ENCODE data around the gene YIPF3. TPM values are rescaled to one million over a fixed set of nuclear protein-coding genes. Genes with fewer than 3 reads are reported as not detected.

Gene YIPF3
- polyA plus RNA-seq, 1 of the 3 experiments (the other 2 are of a cell fraction) = 219 TPM

GRCh38 chr6:43464337-43464736, 52.4 kb downstream of the YIPF3 start (continued):
- no peak for TF ChIP-seq ZBTB33 (IDR thresholded peaks at IDR 0.05; ENCODE audit: borderline replicate concordance, low read depth)
- no peak for TF ChIP-seq TEAD4 (IDR thresholded peaks at IDR 0.05; ENCODE audit: borderline replicate concordance, insufficient read depth)
- no peak for TF ChIP-seq USF2 (IDR thresholded peaks at IDR 0.05; ENCODE audit: borderline replicate concordance, low read depth, low read length)
- TF ChIP-seq FOXJ3 (CRISPR knock-in tag; IDR thresholded peaks at IDR 0.05) = no peak
- no peak for TF ChIP-seq POLR2AphosphoS5 (IDR thresholded peaks at IDR 0.05; ENCODE audit: low read depth, low read length)
- no peak for TF ChIP-seq YY1 (IDR thresholded peaks at IDR 0.05; ENCODE audit: low read depth)
- no peak for TF ChIP-seq RFX5 (IDR thresholded peaks at IDR 0.05; ENCODE audit: low read length)
- no peak for TF ChIP-seq RXRA (IDR thresholded peaks at IDR 0.05; ENCODE audit: borderline replicate concordance, low read depth)
- no peak for TF ChIP-seq NFIC (IDR thresholded peaks at IDR 0.05; ENCODE audit: borderline replicate concordance)

- Histone ChIP-seq H3K36me3 (replicated peaks in 1 of 2; ENCODE audit: control insufficient read depth in 1 of 2, insufficient read depth in 2 of 2, low read length in 1 of 2) (no peaks in the 10 kb centered on the region), H3K9me3 (no peaks in the 10 kb centered on the region), H4K20me1 (ENCODE audit: insufficient read depth) (no peaks in the 10 kb centered on the region), H3K9me2 (no peaks in the 10 kb centered on the region), H3K4me1 (ENCODE audit: control insufficient read depth in 1 of 2, insufficient read depth in 2 of 2, low read depth in 1 of 2, low read length in 1 of 2) (no peaks in the 10 kb centered on the region), H3K9ac (no peak overlapping the region), H3K27ac (ENCODE audit: low read depth in 2 of 2, low read length in 1 of 2) (no peak overlapping the region), H3K27me3 (ENCODE audit: insufficient read depth) (peaks cover 4% of the 10 kb centered on the region; the same call in 1 of the 2 replicates), H3K4me2 (no peak overlapping the region), H3F3A (replicated peaks; ENCODE audit: insufficient read depth) (no peaks in the 10 kb centered on the region), H3K4me3 (ENCODE audit: low read depth in 2 of 2, low read length in 1 of 2) (no peak overlapping the region), H2AFZ (ENCODE audit: low read depth) (no peak overlapping the region), H3K79me2 (ENCODE audit: insufficient read depth) (no peaks in the 10 kb centered on the region)
- TF ChIP-seq USF2 (IDR thresholded peaks at IDR 0.05; ENCODE audit: borderline replicate concordance, low read depth, low read length) (no peak), FOXJ3 (CRISPR knock-in tag; IDR thresholded peaks at IDR 0.05) (no peak), USF1 (IDR thresholded peaks at IDR 0.05; ENCODE audit: borderline replicate concordance, low read depth) (no peak), POLR2AphosphoS5 (IDR thresholded peaks at IDR 0.05; ENCODE audit: low read depth, low read length) (no peak), IRF3 (IDR thresholded peaks at IDR 0.05; ENCODE audit: low read depth, low read length) (no peak), EP300 (IDR thresholded peaks at IDR 0.05; ENCODE audit: borderline replicate concordance in 1 of 2, low read depth in 1 of 2, low read length in 1 of 2) (no peak), NRF1 (IDR thresholded peaks at IDR 0.05; ENCODE audit: low read depth, low read length) (no peak), MXI1 (IDR thresholded peaks at IDR 0.05; ENCODE audit: low read depth, low read length) (no peak), TEAD4 (IDR thresholded peaks at IDR 0.05; ENCODE audit: borderline replicate concordance, insufficient read depth) (no peak), FOXM1 (IDR thresholded peaks at IDR 0.05; ENCODE audit: low read depth) (no peak), JUND (IDR thresholded peaks at IDR 0.05) (no peak), MEF2A (IDR thresholded peaks at IDR 0.05; ENCODE audit: borderline replicate concordance, low read depth) (no peak), RCOR1 (IDR thresholded peaks at IDR 0.05; ENCODE audit: low read length) (no peak), RAD21 (IDR thresholded peaks at IDR 0.05; ENCODE audit: low read length) (no peak), RXRA (IDR thresholded peaks at IDR 0.05; ENCODE audit: borderline replicate concordance, low read depth) (no peak)
- no peak for DNase-seq
- CTCF ChIA-PET = interaction anchor here (0.6 to 14.6 kb wide), 2 partner anchors 38 to 112 kb away, joined by 3 to 382 read pairs; partner anchors contain the start of gene LRRC73
- POLR2A ChIA-PET = no interaction called here
- WGBS (ENCODE audit: low lambda C conversion rate) = 54% methylated on average over 5 of the region's 5 CpGs
These were observed 54.8 kb downstream of the YIPF3 start for GRCh38 chr6:43461936-43462335.

Data from SK-N-SH (cell line).